GM21390 (cell line): ENCODE results near the gene FMN1.
"Not testable (repeated sequence)": the region's sequence is repeated elsewhere in the genome, so short reads cannot be mapped to it uniquely, and the experiment has no call there.

ENCODE experiments used
- ATAC-seq: cut with Tn5 transposase; IDR thresholded peaks from one replicate; pipeline ENCODE4 v1.9.1; 2021; ENCODE audit not compliant: unreplicated experiment

The FMN1 gene

GRCh38 chr15:32990071-32990470, 204.4 kb downstream of the FMN1 start:
- no peak for ATAC-seq

GRCh38 chr15:32987067-32987466, 207.4 kb downstream of the FMN1 start:
- no peak for ATAC-seq

GRCh38 chr15:32986147-32986546, 208.4 kb downstream of the FMN1 start:
- ATAC-seq, result no peak

- no peak for ATAC-seq
These were observed 210.8 kb downstream of the FMN1 start for GRCh38 chr15:32983679-32984078.

GRCh38 chr15:32982001-32982400, 212.5 kb downstream of the FMN1 start:
- no peak for ATAC-seq

GRCh38 chr15:32981536-32981935, 213.0 kb downstream of the FMN1 start:
- ATAC-seq, result no peak

GRCh38 chr15:32979710-32980109, 214.8 kb downstream of the FMN1 start:
- ATAC-seq, result no peak

- no peak for ATAC-seq
These were observed 217.0 kb downstream of the FMN1 start for GRCh38 chr15:32977506-32977905.

- no peak for ATAC-seq
These were observed 219.8 kb downstream of the FMN1 start for GRCh38 chr15:32974691-32975090.

GRCh38 chr15:32972686-32973085, 221.8 kb downstream of the FMN1 start:
- ATAC-seq, result no peak

- no peak for ATAC-seq
These were observed 223.7 kb downstream of the FMN1 start for GRCh38 chr15:32970847-32971246.

GRCh38 chr15:32967521-32967920, 227.0 kb downstream of the FMN1 start:
- ATAC-seq, result no peak

- no peak for ATAC-seq
These were observed 228.0 kb downstream of the FMN1 start for GRCh38 chr15:32966512-32966911.

- no peak for ATAC-seq
These were observed 228.6 kb downstream of the FMN1 start for GRCh38 chr15:32965897-32966296.

- ATAC-seq, result no peak
These were observed 235.4 kb downstream of the FMN1 start for GRCh38 chr15:32959077-32959476.

GRCh38 chr15:32957219-32957618, 237.3 kb downstream of the FMN1 start:
- no peak for ATAC-seq

GRCh38 chr15:32956711-32957110, 237.8 kb downstream of the FMN1 start:
- ATAC-seq, result no peak

- no peak for ATAC-seq
These were observed 238.5 kb downstream of the FMN1 start for GRCh38 chr15:32956006-32956405.

- ATAC-seq, result no peak
These were observed 241.0 kb downstream of the FMN1 start for GRCh38 chr15:32953533-32953910.

GRCh38 chr15:32952901-32953532, 241.5 kb downstream of the FMN1 start:
- ATAC-seq, result no peak

GRCh38 chr15:32951736-32952464, 242.6 kb downstream of the FMN1 start:
- no peak for ATAC-seq

GRCh38 chr15:32950051-32950450, 244.5 kb downstream of the FMN1 start:
- not testable (repeated sequence) for ATAC-seq

GRCh38 chr15:32946210-32946609, 248.3 kb downstream of the FMN1 start:
- no peak for ATAC-seq
